Activated T-cell treated with anti-CD3 and anti-CD28 coated beads, Interleukin-2, amount 50 U/mL, for 24 hours (primary cell): ENCODE data around the gene EEIG1.

Experiments used
- DNase-seq: peaks from one replicate; pipeline ENCODE4 v3.0.0-alpha.2; 2020
- H3K27ac Mint-ChIP-seq: 2 replicates; pipeline ENCODE4 v1.8.0; 2020; ENCODE audit warnings: mild to moderate bottlenecking, mixed read lengths
- H3K27me3 Mint-ChIP-seq: 2 replicates; pipeline ENCODE4 v1.8.0; 2020; ENCODE audit warnings: mixed read lengths
- H3K36me3 Mint-ChIP-seq: 2 replicates; pipeline ENCODE4 v1.8.0; 2020; ENCODE audit warnings: low read depth, mixed read lengths
- H3K4me1 Mint-ChIP-seq: 2 replicates; pipeline ENCODE4 v1.8.0; 2020; ENCODE audit warnings: low read depth, mixed read lengths
- H3K4me3 Mint-ChIP-seq: 2 replicates; pipeline ENCODE4 v1.8.0; 2020; ENCODE audit warnings: mild to moderate bottlenecking, moderate library complexity, mixed read lengths
- H3K9me3 Mint-ChIP-seq: 2 replicates; pipeline ENCODE4 v1.8.0; 2020; ENCODE audit warnings: mixed read lengths

EEIG1 gene

DNA sequence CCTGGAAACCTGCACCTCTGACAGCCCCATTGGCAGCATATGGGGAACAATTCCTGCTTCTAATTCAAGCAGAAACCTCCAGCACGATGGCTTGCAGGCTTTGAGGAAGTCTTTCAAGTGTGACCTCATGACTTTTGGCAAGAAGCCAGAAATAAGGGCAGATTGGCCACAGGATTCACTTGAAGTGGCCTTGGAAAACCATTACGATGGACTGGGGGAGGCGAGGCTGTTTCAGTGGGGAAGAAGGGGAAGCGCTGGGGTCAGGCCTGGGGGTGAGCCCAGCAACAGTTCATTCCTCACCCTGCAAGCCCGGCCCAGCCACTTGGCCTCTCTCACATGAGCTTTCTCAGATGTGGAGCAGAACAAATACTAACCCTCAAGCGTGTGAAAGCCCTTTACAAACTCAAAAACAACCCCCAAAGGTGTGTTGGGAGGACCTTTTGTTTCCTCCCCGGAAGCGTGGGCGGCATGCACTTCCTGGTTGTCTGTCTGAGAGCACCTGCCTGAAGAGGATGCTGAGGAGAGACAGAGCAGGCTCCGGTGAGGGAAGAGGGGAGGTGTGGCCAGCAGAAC is 26.9 kb upstream of the EEIG1 start:
- Mint-ChIP-seq H3K36me3 (peaks cover 4% of the 10 kb centered on the region), H3K4me3 (peak overlapping the region; percentile 73), H3K4me1 (peaks cover 48% of the 10 kb centered on the region), H3K9me3 (peaks cover 3% of the 10 kb centered on the region), H3K27ac (peak overlapping the region; percentile 94), H3K27me3 (no peaks in the 10 kb centered on the region)
- DNase-seq: peak; percentile 88

DNA sequence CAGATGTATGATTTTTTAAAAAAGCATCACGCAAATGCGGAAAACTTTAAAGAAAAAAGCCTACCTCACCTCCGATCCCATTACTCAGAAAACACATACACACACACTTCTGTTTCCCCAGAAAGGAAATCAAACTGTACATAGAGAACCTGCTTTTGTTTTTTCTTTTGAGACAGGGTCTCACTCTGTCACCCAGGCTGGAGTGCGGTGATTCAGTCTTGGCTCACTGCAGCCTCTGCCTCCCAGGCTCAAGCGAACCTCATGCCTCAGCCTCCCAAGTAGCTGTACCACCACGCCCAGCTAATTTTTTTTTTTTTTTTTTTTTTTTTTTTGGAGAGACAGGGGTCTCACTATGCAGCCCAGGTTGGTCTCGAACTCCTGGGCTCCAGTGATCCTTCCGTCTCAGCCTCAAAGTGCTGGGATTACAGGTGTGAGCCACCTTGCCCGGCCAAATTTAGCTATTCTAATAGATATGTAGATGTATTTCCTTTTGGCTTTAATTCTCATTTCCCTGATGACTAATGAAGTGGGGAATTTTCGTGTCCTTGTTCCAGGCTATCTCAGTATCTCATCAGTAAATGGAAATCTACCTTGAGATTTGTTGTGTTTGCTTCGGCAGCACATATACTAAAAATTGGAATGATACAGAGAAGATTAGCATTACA is 25.7 kb upstream of the EEIG1 start:
- Mint-ChIP-seq H3K9me3 (peaks cover 3% of the 10 kb centered on the region), H3K27me3 (no peaks in the 10 kb centered on the region), H3K36me3 (peaks cover 4% of the 10 kb centered on the region), H3K27ac (peak overlapping the region; percentile 80), H3K4me1 (peaks cover 49% of the 10 kb centered on the region), H3K4me3 (peak overlapping the region; percentile 46)
- no peak for DNase-seq

DNA sequence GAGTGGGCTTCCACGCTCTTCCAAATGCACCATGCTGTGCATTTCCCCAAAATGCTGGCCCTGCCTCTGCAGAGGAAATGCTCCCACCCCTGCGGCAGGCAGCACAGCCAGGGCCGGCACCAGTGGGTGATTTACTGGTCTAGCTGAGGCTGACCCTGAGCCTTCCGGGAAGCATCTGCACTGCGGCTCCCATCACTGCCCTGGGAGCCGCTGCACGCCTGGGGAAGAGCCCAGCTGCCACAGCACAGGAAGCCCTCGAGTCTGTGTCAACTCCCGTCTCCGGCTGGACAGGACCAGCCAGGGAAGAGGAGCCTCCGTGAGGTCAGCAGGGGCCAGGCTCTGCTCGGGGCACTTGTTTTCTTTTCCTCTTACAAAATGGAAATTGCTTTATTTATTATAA is 25.1 kb upstream of the EEIG1 start:
- peaks cover 4% of the 10 kb centered on the region for H3K36me3 Mint-ChIP-seq
- H3K27ac Mint-ChIP-seq: peak overlapping the region; percentile 76
- peak overlapping the region; percentile 46 for H3K4me3 Mint-ChIP-seq
- no peaks in the 10 kb centered on the region for H3K27me3 Mint-ChIP-seq
- peaks cover 3% of the 10 kb centered on the region for H3K9me3 Mint-ChIP-seq
- peak; percentile 43 for DNase-seq
- peaks cover 48% of the 10 kb centered on the region for H3K4me1 Mint-ChIP-seq

DNA sequence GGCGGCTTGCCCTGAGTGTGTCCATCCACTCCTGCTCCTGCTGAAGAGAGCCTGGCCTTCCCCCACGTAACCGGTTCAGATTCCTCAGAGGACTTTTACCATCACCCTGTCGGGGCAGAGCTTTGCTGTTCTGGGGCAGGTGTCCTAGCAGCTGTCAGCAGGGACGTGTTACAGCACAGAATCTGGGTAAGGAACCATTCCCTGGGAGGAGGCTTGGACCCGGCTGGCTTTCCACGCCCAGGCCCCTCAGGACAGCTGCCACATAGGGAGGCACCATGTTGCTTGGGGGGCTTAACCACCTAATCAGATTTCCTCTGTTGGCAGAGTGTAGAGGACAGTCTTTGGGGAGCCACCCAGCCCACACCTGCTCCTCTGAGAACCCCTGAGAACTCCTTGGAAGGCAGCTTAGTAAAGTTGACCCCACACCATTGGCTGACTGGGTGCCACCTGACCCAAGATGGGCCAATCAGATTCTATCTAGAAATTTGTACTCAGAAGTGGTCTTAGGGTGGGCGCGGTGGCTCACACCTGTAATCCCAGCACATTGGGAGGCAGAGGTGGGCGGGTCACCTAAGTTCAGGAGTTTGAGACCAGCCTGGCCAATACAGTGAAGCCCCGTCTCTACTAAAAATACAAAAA is 23.3 kb upstream of the EEIG1 start:
- no peak overlapping the region for H3K27ac Mint-ChIP-seq
- H3K27me3 Mint-ChIP-seq: no peaks in the 10 kb centered on the region
- peaks cover 44% of the 10 kb centered on the region for H3K4me1 Mint-ChIP-seq
- no peak for DNase-seq
- H3K9me3 Mint-ChIP-seq: peaks cover 3% of the 10 kb centered on the region
- H3K36me3 Mint-ChIP-seq: peaks cover 4% of the 10 kb centered on the region
- H3K4me3 Mint-ChIP-seq: no peak overlapping the region

DNA sequence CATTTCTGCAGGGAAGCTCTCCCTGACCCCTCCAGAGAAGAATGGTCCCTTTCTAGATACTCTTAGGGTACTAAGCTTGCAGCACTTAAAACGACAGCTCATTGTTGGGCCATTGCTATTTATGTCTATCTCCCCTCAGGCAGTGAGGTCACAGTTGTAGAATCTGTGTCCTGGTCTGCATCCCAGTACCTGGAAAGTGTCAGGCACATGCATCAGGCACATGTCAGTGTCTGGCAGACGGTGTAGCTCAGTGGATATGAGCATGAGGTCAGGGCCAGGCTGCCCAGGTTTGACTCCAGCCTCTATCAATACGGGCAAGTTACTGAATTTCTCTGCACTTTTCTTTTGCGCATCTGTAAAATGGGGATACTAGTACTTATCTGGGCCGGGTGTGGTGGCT is 22.2 kb upstream of the EEIG1 start:
- H3K4me3 Mint-ChIP-seq: no peak overlapping the region
- H3K4me1 Mint-ChIP-seq: peaks cover 35% of the 10 kb centered on the region
- H3K36me3 Mint-ChIP-seq: peaks cover 2% of the 10 kb centered on the region
- no peak overlapping the region for H3K27ac Mint-ChIP-seq
- no peaks in the 10 kb centered on the region for H3K27me3 Mint-ChIP-seq
- H3K9me3 Mint-ChIP-seq: peaks cover under 1% of the 10 kb centered on the region
- no peak for DNase-seq

DNA sequence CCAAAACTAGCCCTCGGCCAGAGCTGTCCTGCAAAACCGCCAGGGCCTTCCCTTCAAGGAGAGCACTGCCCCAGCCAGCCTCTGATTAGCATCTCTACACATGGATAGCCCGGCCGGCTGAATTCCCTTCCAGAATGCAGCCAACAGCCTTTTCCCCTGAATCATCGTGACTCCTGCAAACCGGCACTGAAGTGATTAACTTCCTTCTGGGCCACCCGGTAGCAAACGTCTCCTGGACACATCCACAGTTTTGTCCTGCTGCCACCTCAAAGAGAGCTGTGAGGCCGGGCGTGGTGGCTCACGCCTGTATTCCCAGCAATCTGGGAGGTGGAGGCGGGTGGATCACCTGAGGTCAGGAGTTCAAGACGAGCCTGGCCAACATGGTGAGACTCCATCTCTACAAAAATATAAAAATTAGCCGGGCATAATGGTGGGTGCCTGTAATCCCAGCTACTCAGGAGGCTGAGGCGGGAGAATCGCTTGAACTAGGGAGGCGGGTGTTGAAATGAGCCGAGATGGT is 21.1 kb upstream of the EEIG1 start:
- no peaks in the 10 kb centered on the region for H3K36me3 Mint-ChIP-seq
- H3K9me3 Mint-ChIP-seq: peaks cover 3% of the 10 kb centered on the region
- H3K27ac Mint-ChIP-seq: no peak overlapping the region
- peaks cover 27% of the 10 kb centered on the region for H3K4me1 Mint-ChIP-seq
- no peak overlapping the region for H3K4me3 Mint-ChIP-seq
- H3K27me3 Mint-ChIP-seq: no peaks in the 10 kb centered on the region
- DNase-seq: no peak

DNA sequence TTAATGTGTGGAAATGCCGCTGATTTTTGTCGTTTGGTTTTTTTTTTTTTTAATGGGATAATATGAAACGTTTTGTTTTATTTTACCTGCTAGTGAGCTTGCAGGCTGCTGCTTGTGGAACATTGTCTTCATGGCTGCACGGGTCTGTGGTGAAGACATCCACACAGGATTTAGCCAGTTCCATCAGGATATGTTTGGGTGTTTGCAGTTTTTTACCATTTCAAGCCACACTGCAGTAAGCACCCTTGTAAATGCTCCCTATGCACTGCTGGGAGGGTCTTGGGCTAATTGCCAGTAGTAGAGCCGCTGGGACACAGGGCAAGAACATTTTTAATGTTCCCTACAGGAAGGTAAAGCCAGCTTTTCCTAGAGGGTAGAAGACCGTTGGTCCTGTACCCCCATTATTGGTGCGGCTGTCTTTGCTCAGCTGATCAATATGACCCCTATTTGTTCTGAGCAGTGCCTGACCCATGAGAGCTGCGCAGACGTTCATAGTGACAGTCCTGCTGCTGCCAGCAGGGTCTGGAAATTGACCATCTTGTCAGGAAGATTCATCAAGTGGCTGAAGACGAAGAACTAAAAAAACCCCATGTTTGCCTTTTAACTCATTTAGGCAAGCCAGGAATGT is 20.5 kb upstream of the EEIG1 start:
- Mint-ChIP-seq H3K27ac (no peak overlapping the region), H3K36me3 (no peaks in the 10 kb centered on the region), H3K27me3 (no peaks in the 10 kb centered on the region), H3K4me3 (no peak overlapping the region), H3K9me3 (peaks cover 3% of the 10 kb centered on the region), H3K4me1 (peaks cover 22% of the 10 kb centered on the region)
- no peak for DNase-seq

DNA sequence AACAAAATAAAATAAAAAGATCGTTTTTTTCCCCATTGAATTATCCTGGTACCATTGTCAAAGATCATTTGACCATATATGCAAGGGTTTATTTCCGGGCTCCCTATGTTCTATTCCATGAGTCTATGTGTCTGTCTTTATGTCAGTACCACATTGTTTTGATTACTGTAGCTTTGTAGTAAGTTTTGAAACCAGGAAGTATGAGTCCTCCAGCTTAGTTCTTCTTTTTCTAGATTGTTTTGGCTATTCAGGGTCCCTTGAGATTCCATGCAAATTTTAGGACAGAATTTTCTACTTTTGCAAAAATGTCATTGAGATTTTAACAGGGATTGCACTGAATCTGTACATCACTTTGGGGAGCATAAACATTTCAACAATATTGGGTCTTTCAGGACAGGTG is 18.7 kb upstream of the EEIG1 start:
- Mint-ChIP-seq H3K36me3 (no peaks in the 10 kb centered on the region), H3K27me3 (no peaks in the 10 kb centered on the region), H3K4me1 (peaks cover 15% of the 10 kb centered on the region), H3K9me3 (peaks cover 3% of the 10 kb centered on the region), H3K27ac (no peak overlapping the region), H3K4me3 (no peak overlapping the region)
- no peak for DNase-seq

DNA sequence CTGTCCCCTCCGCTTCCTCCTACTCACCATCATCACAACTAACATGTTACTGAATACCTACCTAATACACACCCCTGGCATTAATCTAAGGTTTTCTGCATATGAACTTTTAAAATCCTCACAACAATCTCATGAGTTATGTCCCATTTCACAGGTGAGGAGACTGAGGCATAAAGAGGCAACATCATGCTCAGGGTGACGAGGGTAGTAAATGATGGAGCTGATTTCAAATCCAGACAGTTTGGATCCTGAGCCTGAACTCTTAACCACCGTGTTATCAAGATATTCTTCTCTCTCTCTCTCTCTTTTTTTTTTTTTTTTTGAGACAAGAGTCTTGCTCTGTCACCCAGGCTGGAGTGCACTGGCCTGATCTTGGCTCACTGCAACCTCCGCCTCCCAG is 12.9 kb upstream of the EEIG1 start:
- Mint-ChIP-seq H3K36me3 (no peaks in the 10 kb centered on the region), H3K4me1 (peaks cover 28% of the 10 kb centered on the region), H3K27me3 (no peaks in the 10 kb centered on the region), H3K27ac (no peak overlapping the region), H3K4me3 (no peak overlapping the region), H3K9me3 (peaks cover 3% of the 10 kb centered on the region)
- DNase-seq: no peak

DNA sequence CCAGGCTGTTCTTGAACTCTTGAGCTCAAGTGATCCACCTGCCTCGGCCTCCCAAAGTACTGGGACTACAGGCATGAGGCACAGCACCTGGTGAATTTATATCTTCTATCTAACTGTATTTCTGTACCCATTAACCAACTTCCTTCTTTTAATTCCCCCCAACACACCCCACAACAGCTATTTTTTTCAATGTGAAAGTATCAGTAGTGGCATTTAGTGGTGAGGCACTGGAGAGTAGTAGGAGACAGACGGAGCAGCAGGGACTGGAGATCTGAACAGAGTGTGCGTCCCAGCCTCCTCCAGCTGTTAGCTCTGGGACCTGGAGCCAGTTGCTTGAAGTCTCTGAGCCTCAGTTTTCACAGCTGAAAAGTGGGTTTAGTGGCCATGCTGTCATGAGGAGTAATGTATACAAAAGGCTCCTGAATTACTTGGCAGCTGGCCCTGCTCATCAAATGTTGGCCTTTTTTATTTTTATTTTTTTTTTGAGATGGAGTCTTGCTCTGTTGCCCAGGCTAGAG is 11.0 kb upstream of the EEIG1 start:
- no peak overlapping the region for H3K27ac Mint-ChIP-seq
- H3K9me3 Mint-ChIP-seq: no peaks in the 10 kb centered on the region
- peaks cover 26% of the 10 kb centered on the region for H3K4me1 Mint-ChIP-seq
- no peak for DNase-seq
- H3K36me3 Mint-ChIP-seq: no peaks in the 10 kb centered on the region
- H3K27me3 Mint-ChIP-seq: no peaks in the 10 kb centered on the region
- no peak overlapping the region for H3K4me3 Mint-ChIP-seq

DNA sequence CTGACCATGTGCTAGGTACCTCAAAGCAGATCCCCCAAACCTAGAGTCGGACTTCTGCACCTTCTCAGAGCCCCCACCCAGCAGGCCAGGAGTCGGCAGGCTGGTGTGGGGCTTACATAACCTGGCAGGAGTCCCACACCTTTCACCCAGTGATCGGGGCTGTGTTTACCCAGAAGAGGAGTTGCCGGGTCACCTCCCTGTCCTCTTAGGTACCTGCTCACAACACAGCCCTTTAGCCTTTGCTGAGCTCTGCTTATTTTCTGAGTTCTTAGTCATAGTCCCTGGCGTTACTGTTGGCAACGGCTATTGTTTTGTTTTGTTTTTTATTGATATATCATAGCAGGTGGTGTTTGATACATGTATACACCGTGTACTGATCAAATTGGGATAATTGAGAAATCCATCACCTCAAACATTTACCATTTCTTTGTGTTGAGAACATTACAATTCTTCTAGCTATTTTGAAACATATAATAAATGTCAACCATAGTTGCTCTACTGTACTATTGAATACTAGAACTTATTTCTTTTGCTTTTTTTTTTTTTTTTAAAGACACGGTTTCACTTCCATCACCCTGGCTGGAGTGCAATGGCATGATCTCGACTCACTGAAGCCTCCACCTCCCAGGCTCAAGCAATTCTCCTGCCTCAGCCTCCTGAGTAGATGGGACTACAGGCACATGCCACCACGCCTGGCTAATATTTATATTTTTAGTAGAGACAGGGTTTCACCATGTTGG is 10.4 kb upstream of the EEIG1 start:
- Mint-ChIP-seq H3K4me3 (no peak overlapping the region), H3K27ac (no peak overlapping the region), H3K4me1 (peaks cover 28% of the 10 kb centered on the region), H3K27me3 (no peaks in the 10 kb centered on the region), H3K9me3 (no peaks in the 10 kb centered on the region), H3K36me3 (no peaks in the 10 kb centered on the region)
- DNase-seq: no peak

DNA sequence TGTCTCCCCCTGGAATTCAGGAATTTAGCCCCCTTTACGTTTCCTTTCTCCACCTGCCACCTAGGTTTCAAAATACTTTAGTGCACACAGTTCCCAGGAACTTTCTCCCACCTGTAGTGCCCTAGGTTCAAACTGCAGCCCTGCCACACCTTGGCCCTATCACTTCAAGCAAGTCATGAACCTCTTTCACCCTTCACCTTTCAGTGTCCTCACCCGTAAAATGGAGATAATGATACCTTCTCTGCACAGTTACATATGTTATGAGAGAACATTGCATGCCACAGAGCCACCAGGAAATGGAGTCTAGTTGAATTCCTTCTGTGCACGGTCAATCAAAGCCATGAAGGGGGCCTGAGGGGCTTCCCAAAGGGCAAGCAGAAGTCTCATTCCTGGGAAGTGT is 9.8 kb upstream of the EEIG1 start:
- Mint-ChIP-seq H3K27me3 (no peaks in the 10 kb centered on the region), H3K36me3 (no peaks in the 10 kb centered on the region), H3K4me3 (no peak overlapping the region), H3K27ac (no peak overlapping the region), H3K9me3 (no peaks in the 10 kb centered on the region), H3K4me1 (peaks cover 28% of the 10 kb centered on the region)
- no peak for DNase-seq

DNA sequence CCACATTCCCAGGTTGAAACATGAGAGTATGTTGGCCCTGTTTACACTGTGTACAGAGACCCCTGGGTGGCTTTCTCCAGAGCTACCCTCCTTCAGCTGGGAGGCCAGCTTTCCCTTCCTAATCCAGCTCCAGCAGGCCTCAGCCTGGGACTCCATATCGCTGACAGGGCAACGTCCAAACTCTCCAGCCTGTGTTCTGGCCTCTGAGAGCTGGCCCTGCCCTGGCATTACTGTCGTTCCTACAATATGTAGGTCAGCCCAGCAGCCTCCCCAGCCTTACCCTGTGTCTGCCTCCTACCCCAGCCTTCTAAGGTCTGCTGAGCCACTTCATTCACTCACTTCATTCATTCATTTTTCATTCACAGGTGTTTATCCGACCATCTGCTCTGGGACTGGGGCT is 8.3 kb upstream of the EEIG1 start:
- Mint-ChIP-seq H3K4me1 (peaks cover 35% of the 10 kb centered on the region), H3K36me3 (no peaks in the 10 kb centered on the region), H3K9me3 (no peaks in the 10 kb centered on the region), H3K4me3 (no peak overlapping the region), H3K27ac (no peak overlapping the region), H3K27me3 (no peaks in the 10 kb centered on the region)
- DNase-seq: no peak

DNA sequence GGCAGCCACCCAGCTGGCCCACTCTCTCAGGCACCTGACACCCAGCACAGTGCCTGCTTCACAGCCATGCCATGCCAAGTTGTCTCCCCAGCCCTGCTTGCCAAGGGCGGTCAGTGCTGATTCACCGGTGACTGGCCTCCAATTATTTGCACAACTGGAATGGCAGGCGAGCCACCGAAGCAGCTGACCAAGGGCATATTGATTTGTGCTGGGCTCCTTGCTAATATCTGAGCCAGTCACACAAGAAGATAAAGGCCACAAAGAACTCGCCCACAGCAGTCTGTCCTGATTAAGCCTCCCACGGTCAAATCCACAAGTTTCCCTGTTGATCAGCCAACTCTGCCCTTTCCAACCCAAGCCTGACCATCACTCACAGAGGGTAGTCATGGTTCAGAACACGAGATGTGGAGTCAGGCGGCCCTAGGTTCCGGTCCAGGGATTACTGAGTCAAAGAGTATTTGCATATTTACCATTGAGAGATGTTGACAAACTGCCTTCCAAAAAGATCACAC is 6.4 kb upstream of the EEIG1 start:
- Mint-ChIP-seq H3K36me3 (no peaks in the 10 kb centered on the region), H3K4me1 (peaks cover 46% of the 10 kb centered on the region), H3K4me3 (no peak overlapping the region), H3K27ac (no peak overlapping the region), H3K27me3 (no peaks in the 10 kb centered on the region), H3K9me3 (no peaks in the 10 kb centered on the region)
- DNase-seq: no peak
